Liver (tissue), 10 donors: ENCODE measurements around the gene UBL4A. TPM values are rescaled to one million over a fixed set of nuclear protein-coding genes. Genes with fewer than 3 reads are reported as not detected.

Source experiments
- DNase-seq: peaks from one replicate; pipeline ENCODE4 v3.0.0-alpha.2; 2017; ENCODE audit warnings: low spot score
- H3K27ac ChIP-seq, 2 donors: one replicate each; pipeline ENCODE4 v1.7.0; 2013; ENCODE audit warnings: inconsistent platforms in 2 of 2, low read length in 2 of 2, control low read depth in 1 of 2, low read depth in 1 of 2, mild to moderate bottlenecking in 1 of 2
- H3K27me3 ChIP-seq, 4 donors: one replicate each; pipeline versions ENCODE4 v1.6.1 to v1.7.0; 2013; ENCODE audit warnings: low read length in 3 of 4, inconsistent platforms in 1 of 4, mild to moderate bottlenecking in 1 of 4, moderate library complexity in 1 of 4; ENCODE audit not compliant: control insufficient read depth in 4 of 4, insufficient read depth in 4 of 4
- H3K36me3 ChIP-seq, 4 donors: one replicate each; pipeline versions ENCODE4 v1.6.1 to v1.7.0; 2013; ENCODE audit warnings: low read length in 3 of 4, mild to moderate bottlenecking in 3 of 4, low read depth in 1 of 4, moderate library complexity in 1 of 4; ENCODE audit not compliant: control insufficient read depth in 4 of 4, insufficient read depth in 3 of 4
- H3K4me1 ChIP-seq, 4 donors: one replicate each; pipeline versions ENCODE4 v1.6.1 to v1.7.0; 2013; ENCODE audit warnings: low read length in 3 of 4, mild to moderate bottlenecking in 3 of 4, moderate library complexity in 1 of 4; ENCODE audit not compliant: control insufficient read depth in 4 of 4, insufficient read depth in 4 of 4
- H3K4me3 ChIP-seq, 3 donors: one replicate each; pipeline versions ENCODE4 v1.6.1 to v1.7.0; 2013; ENCODE audit warnings: low read length in 3 of 3, control low read depth in 1 of 3, low read depth in 1 of 3, mild to moderate bottlenecking in 1 of 3
- H3K9ac ChIP-seq, 2 donors: one replicate each; pipeline ENCODE4 v1.7.0; 2013; ENCODE audit warnings: low read length in 2 of 2, mild to moderate bottlenecking in 2 of 2, moderate library complexity in 2 of 2, control low read depth in 1 of 2, low read depth in 1 of 2
- H3K9me3 ChIP-seq, 4 donors: one replicate each; pipeline versions ENCODE4 v1.6.1 to v1.7.0; 2013; ENCODE audit warnings: low read length in 3 of 4; ENCODE audit not compliant: control insufficient read depth in 4 of 4
- EGR1 ChIP-seq, 2 donors: IDR thresholded peaks; 2 replicates each; pipeline ENCODE4 v1.6.1; 2016 to 2018; ENCODE audit warnings: antibody characterized with exemption in 2 of 2, low read depth in 2 of 2
- HNF4A ChIP-seq, 2 donors: conservative IDR thresholded peaks; 2 replicates each; pipeline ENCODE4 v1.6.1; 2016; ENCODE audit warnings: antibody characterized with exemption in 2 of 2, mild to moderate bottlenecking in 2 of 2
- HNF4G ChIP-seq: IDR thresholded peaks from 2 replicates; pipeline ENCODE4 v1.6.1; 2016; ENCODE audit warnings: antibody characterized with exemption
- NR2F2 ChIP-seq: IDR thresholded peaks from 2 replicates; pipeline ENCODE4 v1.6.1; 2016; ENCODE audit warnings: antibody characterized with exemption
- RAD21 ChIP-seq, 2 donors: IDR thresholded peaks; 2 replicates each; pipeline ENCODE4 v1.6.1; 2016; ENCODE audit warnings: antibody characterized with exemption in 2 of 2, mild to moderate bottlenecking in 2 of 2
- SP1 ChIP-seq: IDR thresholded peaks from 2 replicates; pipeline ENCODE4 v1.6.1; 2018; ENCODE audit warnings: antibody characterized with exemption, mild to moderate bottlenecking
- TAF1 ChIP-seq: conservative IDR thresholded peaks from 2 replicates; pipeline ENCODE4 v1.6.1; 2016; ENCODE audit warnings: antibody characterized with exemption, mild to moderate bottlenecking
- YY1 ChIP-seq: IDR thresholded peaks from 2 replicates; pipeline ENCODE4 v1.6.1; 2016; ENCODE audit warnings: antibody characterized with exemption, mild to moderate bottlenecking
- WGBS: extraction: QIAGEN DNeasy Blood & Tissue Kit; methylation state at CpG from one replicate; pipeline ENCODE4 v1.1.7; 2013; 5-methylcytosine and 5-hydroxymethylcytosine counted together
- polyA plus RNA-seq, 2 donors: library from polyadenylated mRNA; stranded (reverse) in 1 of 2; unstranded in 1 of 2; fragments of 200-250 nt in 1 of 2; fragments of >200 nt in 1 of 2; fragmentation: Nextera tagmentation in 1 of 2; extraction: Ambion mirVana in 1 of 2; gene quantifications; one replicate each; pipeline versions ENCODE4 v1.2.1 to v1.2.3, GENCODE V29; 2013 to 2015
- small RNA-seq: library from RNA; depleted of rRNA; stranded (forward); fragments of <200 nt; gene quantifications from one replicate; pipeline ENCODE3, GENCODE V24; 2014
- total RNA-seq, 2 donors: library from RNA; depleted of rRNA; stranded (reverse); fragments of >200 nt; gene quantifications; one replicate each; pipeline ENCODE4 v1.2.3, GENCODE V29; 2014
- TF ChIP-seq, protein P1 (sequence below): fragments of 150-350 bp; IDR thresholded peaks from 2 replicates; pipeline ENCODE4 v1.5.1; 2017; ENCODE audit warnings: improper control_type of control experiment, low read depth, low read length; ENCODE audit not compliant: missing input control
- TF ChIP-seq, protein P2 (sequence below): IDR thresholded peaks from 2 replicates; pipeline ENCODE4 v1.6.1; 2016; ENCODE audit warnings: antibody characterized with exemption
- TF ChIP-seq, protein P3 (sequence below): IDR thresholded peaks from 2 replicates; pipeline ENCODE4 v1.6.1; 2016; ENCODE audit warnings: antibody characterized with exemption
- TF ChIP-seq, protein P4 (sequence below): IDR thresholded peaks from 2 replicates; pipeline ENCODE4 v1.6.1; 2016; ENCODE audit warnings: antibody characterized with exemption, mild to moderate bottlenecking
- donor health status: healthy.
- donor health status: healthy.
- donor health status: healthy.
- donor health status: healthy.
- donor health status: healthy.

Gene UBL4A
- total and polyA plus RNA-seq, 4 donors, result 13.9 to 22.2 (median 20.8) TPM

DNA sequence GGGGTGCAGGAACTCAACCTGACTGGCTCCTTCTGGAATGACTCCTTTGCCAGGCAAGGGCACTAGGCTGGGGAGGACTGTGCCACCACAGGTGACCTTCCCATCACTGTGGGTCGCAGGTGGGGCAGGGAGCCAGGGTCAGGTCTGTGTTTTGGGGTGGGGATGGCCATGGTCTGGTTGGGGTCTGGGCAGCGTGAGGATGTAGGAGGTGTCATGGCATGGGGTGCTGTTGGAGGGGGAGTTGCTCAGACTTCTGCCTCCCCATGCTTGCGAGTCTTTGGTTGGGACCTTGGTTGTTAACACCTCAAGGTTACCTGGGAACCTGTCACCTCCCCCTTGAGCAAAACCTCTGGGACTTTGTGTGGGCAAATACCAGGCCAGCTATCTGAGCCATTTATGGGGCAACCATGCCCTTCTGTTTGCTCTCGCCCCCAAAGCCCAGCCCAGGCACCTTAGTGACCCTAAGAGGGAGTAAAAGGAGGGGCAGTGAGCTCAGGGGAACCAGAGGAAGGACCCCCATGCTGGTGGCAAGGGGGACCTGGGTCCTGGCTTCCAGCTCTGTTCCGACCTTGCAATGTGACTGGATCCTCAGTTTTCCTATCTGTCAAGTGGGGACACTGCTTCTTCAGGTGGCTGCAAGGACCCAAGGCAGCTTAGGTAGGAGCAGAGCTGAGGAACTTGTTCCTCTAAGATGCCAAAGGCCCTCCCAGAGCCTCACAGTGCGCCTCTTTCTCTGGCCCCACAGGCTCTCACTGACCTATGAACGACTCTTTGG is 51.8 kb downstream of the UBL4A start:
- TF ChIP-seq, protein P1, sequence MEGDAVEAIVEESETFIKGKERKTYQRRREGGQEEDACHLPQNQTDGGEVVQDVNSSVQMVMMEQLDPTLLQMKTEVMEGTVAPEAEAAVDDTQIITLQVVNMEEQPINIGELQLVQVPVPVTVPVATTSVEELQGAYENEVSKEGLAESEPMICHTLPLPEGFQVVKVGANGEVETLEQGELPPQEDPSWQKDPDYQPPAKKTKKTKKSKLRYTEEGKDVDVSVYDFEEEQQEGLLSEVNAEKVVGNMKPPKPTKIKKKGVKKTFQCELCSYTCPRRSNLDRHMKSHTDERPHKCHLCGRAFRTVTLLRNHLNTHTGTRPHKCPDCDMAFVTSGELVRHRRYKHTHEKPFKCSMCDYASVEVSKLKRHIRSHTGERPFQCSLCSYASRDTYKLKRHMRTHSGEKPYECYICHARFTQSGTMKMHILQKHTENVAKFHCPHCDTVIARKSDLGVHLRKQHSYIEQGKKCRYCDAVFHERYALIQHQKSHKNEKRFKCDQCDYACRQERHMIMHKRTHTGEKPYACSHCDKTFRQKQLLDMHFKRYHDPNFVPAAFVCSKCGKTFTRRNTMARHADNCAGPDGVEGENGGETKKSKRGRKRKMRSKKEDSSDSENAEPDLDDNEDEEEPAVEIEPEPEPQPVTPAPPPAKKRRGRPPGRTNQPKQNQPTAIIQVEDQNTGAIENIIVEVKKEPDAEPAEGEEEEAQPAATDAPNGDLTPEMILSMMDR, result no peak
- TF ChIP-seq, protein P2, sequence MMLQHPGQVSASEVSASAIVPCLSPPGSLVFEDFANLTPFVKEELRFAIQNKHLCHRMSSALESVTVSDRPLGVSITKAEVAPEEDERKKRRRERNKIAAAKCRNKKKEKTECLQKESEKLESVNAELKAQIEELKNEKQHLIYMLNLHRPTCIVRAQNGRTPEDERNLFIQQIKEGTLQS, result no peak
- TF ChIP-seq, protein P3, sequence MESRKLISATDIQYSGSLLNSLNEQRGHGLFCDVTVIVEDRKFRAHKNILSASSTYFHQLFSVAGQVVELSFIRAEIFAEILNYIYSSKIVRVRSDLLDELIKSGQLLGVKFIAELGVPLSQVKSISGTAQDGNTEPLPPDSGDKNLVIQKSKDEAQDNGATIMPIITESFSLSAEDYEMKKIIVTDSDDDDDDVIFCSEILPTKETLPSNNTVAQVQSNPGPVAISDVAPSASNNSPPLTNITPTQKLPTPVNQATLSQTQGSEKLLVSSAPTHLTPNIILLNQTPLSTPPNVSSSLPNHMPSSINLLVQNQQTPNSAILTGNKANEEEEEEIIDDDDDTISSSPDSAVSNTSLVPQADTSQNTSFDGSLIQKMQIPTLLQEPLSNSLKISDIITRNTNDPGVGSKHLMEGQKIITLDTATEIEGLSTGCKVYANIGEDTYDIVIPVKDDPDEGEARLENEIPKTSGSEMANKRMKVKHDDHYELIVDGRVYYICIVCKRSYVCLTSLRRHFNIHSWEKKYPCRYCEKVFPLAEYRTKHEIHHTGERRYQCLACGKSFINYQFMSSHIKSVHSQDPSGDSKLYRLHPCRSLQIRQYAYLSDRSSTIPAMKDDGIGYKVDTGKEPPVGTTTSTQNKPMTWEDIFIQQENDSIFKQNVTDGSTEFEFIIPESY, result no peak
- TF ChIP-seq TAF1 (no peak), RAD21 (IDR thresholded peaks at IDR 0.05) (no peak), HNF4G (no peak), EGR1 (IDR thresholded peaks at IDR 0.05; ENCODE audit: low read depth in 2 of 2) (no peak), YY1 (no peak), SP1 (no peak), HNF4A (conservative IDR thresholded peaks at IDR 0.05) (no peak), NR2F2 (no peak)
- TF ChIP-seq, protein P4, sequence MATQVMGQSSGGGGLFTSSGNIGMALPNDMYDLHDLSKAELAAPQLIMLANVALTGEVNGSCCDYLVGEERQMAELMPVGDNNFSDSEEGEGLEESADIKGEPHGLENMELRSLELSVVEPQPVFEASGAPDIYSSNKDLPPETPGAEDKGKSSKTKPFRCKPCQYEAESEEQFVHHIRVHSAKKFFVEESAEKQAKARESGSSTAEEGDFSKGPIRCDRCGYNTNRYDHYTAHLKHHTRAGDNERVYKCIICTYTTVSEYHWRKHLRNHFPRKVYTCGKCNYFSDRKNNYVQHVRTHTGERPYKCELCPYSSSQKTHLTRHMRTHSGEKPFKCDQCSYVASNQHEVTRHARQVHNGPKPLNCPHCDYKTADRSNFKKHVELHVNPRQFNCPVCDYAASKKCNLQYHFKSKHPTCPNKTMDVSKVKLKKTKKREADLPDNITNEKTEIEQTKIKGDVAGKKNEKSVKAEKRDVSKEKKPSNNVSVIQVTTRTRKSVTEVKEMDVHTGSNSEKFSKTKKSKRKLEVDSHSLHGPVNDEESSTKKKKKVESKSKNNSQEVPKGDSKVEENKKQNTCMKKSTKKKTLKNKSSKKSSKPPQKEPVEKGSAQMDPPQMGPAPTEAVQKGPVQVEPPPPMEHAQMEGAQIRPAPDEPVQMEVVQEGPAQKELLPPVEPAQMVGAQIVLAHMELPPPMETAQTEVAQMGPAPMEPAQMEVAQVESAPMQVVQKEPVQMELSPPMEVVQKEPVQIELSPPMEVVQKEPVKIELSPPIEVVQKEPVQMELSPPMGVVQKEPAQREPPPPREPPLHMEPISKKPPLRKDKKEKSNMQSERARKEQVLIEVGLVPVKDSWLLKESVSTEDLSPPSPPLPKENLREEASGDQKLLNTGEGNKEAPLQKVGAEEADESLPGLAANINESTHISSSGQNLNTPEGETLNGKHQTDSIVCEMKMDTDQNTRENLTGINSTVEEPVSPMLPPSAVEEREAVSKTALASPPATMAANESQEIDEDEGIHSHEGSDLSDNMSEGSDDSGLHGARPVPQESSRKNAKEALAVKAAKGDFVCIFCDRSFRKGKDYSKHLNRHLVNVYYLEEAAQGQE, result no peak
- Histone ChIP-seq H3K9me3 (no peaks in the 10 kb centered on the region), H3K27ac (no peak overlapping the region), H3K27me3 (no peaks in the 10 kb centered on the region), H3K4me1 (peaks cover 6 to 24% (median 11%) of the 10 kb centered on the region in 4 donors), H3K36me3 (peaks cover 3 to 10% (median 5%) of the 10 kb centered on the region in 4 donors), H3K4me3 (no peak overlapping the region), H3K9ac (no peak overlapping the region)
- WGBS, result 96% methylated on average over 7 of the region's 7 CpGs
- DNase-seq, result no peak

Small RNAs within 50 kb of the gene (small RNA-seq; reads per million reads assigned to genes)
- 0.07 reads per million for gene MIR6858
- not detected for gene RN7SL697P

Other genes with a start within 250 kb of the UBL4A start
- gene OPN1MW3, start 229.0 kb downstream of the UBL4A start, total RNA-seq, result not detected
- gene OPN1MW3, start 229.0 kb downstream of the UBL4A start, polyA plus RNA-seq, result not detected
- not detected for gene TEX28, start 191.5 kb downstream of the UBL4A start, total RNA-seq
- gene TEX28, start 191.5 kb downstream of the UBL4A start, polyA plus RNA-seq, result not detected
- under 1 TPM in 1 of 2 donors, not detected in 1; under 0.01 TPM for gene TKTL1, start 190.8 kb downstream of the UBL4A start, total RNA-seq
- not detected for gene TKTL1, start 190.8 kb downstream of the UBL4A start, polyA plus RNA-seq
- gene FLNA, start 112.0 kb downstream of the UBL4A start, total RNA-seq, result 100 to 1,000 TPM; 150 to 152 TPM
- gene FLNA, start 112.0 kb downstream of the UBL4A start, polyA plus RNA-seq, result 10 to 100 TPM; 23.4 to 84.8 TPM
- 10 to 100 TPM; 11.6 to 18.5 TPM for gene EMD, start 107.3 kb downstream of the UBL4A start, total RNA-seq
- 10 to 100 TPM; 15.5 to 38.0 TPM for gene EMD, start 107.3 kb downstream of the UBL4A start, polyA plus RNA-seq
- 1,000 to 10,000 TPM; 1,323 to 1,523 TPM for gene RPL10, start 88.2 kb downstream of the UBL4A start, total RNA-seq
- gene RPL10, start 88.2 kb downstream of the UBL4A start, polyA plus RNA-seq, result 1,000 to 10,000 TPM in 1 of 2 donors, 100 to 1,000 TPM in 1; 446 to 1,644 TPM
- gene DNASE1L1, start 77.4 kb downstream of the UBL4A start, total RNA-seq, result 10 to 100 TPM; 14.6 to 22.1 TPM
- 10 to 100 TPM in 1 of 2 donors, 1 to 10 TPM in 1; 9.3 to 18.7 TPM for gene DNASE1L1, start 77.4 kb downstream of the UBL4A start, polyA plus RNA-seq
- gene TAFAZZIN, start 75.1 kb downstream of the UBL4A start, total RNA-seq, result 10 to 100 TPM in 1 of 2 donors, 1 to 10 TPM in 1; 7.8 to 15.6 TPM
- 10 to 100 TPM; 10.6 to 16.3 TPM for gene TAFAZZIN, start 75.1 kb downstream of the UBL4A start, polyA plus RNA-seq
- gene ATP6AP1, start 57.9 kb downstream of the UBL4A start, total RNA-seq, result 10 to 100 TPM; 35.2 to 38.5 TPM
- 10 to 100 TPM; 43.1 to 43.3 TPM for gene ATP6AP1, start 57.9 kb downstream of the UBL4A start, polyA plus RNA-seq
- gene GDI1, start 49.5 kb downstream of the UBL4A start, total RNA-seq, result 10 to 100 TPM; 13.3 to 27.7 TPM
- 10 to 100 TPM; 12.8 to 35.6 TPM for gene GDI1, start 49.5 kb downstream of the UBL4A start, polyA plus RNA-seq
- 10 to 100 TPM; 10.9 to 13.4 TPM for gene FAM50A, start 42.5 kb downstream of the UBL4A start, total RNA-seq
- gene FAM50A, start 42.5 kb downstream of the UBL4A start, polyA plus RNA-seq, result 10 to 100 TPM; 14.6 to 25.1 TPM
- gene PLXNA3, start 28.3 kb downstream of the UBL4A start, total RNA-seq, result 1 to 10 TPM; 1.1 to 1.7 TPM
- gene PLXNA3, start 28.3 kb downstream of the UBL4A start, polyA plus RNA-seq, result 1 to 10 TPM; 1.3 to 1.7 TPM
- gene LAGE3, start 7.3 kb downstream of the UBL4A start, total RNA-seq, result 10 to 100 TPM in 1 of 2 donors, 1 to 10 TPM in 1; 8.5 to 18.1 TPM
- 10 to 100 TPM; 12.4 to 13.1 TPM for gene LAGE3, start 7.3 kb downstream of the UBL4A start, polyA plus RNA-seq
- 1 to 10 TPM; 3.5 to 5.6 TPM for gene SLC10A3, start 4.0 kb upstream of the UBL4A start, total RNA-seq
- 1 to 10 TPM; 3.2 to 5.4 TPM for gene SLC10A3, start 4.0 kb upstream of the UBL4A start, polyA plus RNA-seq
- gene FAM3A, start 29.6 kb upstream of the UBL4A start, total RNA-seq, result 10 to 100 TPM; 11.6 to 33.5 TPM
- 10 to 100 TPM; 35.0 to 36.3 TPM for gene FAM3A, start 29.6 kb upstream of the UBL4A start, polyA plus RNA-seq
- gene G6PD, start 60.2 kb upstream of the UBL4A start, total RNA-seq, result 10 to 100 TPM in 1 of 2 donors, 1 to 10 TPM in 1; 6.9 to 23.6 TPM
- 1 to 10 TPM; 1.9 to 4.0 TPM for gene G6PD, start 60.2 kb upstream of the UBL4A start, polyA plus RNA-seq
- gene IKBKG, start 61.0 kb upstream of the UBL4A start, total RNA-seq, result 10 to 100 TPM; 17.1 to 46.0 TPM
- gene IKBKG, start 61.0 kb upstream of the UBL4A start, polyA plus RNA-seq, result 10 to 100 TPM; 26.0 to 74.1 TPM
- not detected for gene CTAG1A, start 98.5 kb upstream of the UBL4A start, total RNA-seq
- not detected for gene CTAG1A, start 98.5 kb upstream of the UBL4A start, polyA plus RNA-seq
- not detected for gene CTAG1B, start 132.7 kb upstream of the UBL4A start, total RNA-seq
- gene CTAG1B, start 132.7 kb upstream of the UBL4A start, polyA plus RNA-seq, result not detected
- gene CTAG2, start 167.0 kb upstream of the UBL4A start, total RNA-seq, result not detected
- gene CTAG2, start 167.0 kb upstream of the UBL4A start, polyA plus RNA-seq, result not detected